Colonic mucosa (tissue), 4 donors: ENCODE data around the gene CYB5D1. TPM values are rescaled to one million over a fixed set of nuclear protein-coding genes. Genes with fewer than 3 reads are reported as not detected.

Source experiments
- DNase-seq: peaks from one replicate; pipeline ENCODE4 v3.0.0-alpha.2; 2020
- H3K27ac ChIP-seq: fragments of 200-600 bp; one replicate; pipeline ENCODE4 v1.8.0; 2021
- H3K27me3 ChIP-seq: fragments of 200-600 bp; one replicate; pipeline ENCODE4 v1.8.0; 2021
- H3K36me3 ChIP-seq: fragments of 200-600 bp; one replicate; pipeline ENCODE4 v1.8.0; 2021
- H3K4me1 ChIP-seq: fragments of 200-600 bp; one replicate; pipeline ENCODE4 v1.8.0; 2021; ENCODE audit warnings: mild to moderate bottlenecking
- H3K4me3 ChIP-seq: fragments of 200-600 bp; one replicate; pipeline ENCODE4 v1.8.0; 2021
- H3K9ac ChIP-seq, 2 donors: one replicate each; pipeline ENCODE4 v1.7.0; 2013; ENCODE audit warnings: control low read depth in 2 of 2, low read depth in 2 of 2, low read length in 2 of 2
- H3K9me3 ChIP-seq: fragments of 200-600 bp; one replicate; pipeline ENCODE4 v1.8.0; 2021
- intact Hi-C: fragments of 100-400 bp; cut with DNase I; formaldehyde crosslinking; loops from one replicate; pipeline ENCODE4 v1.14.1; 2022
- total RNA-seq, 2 donors: library from RNA; stranded (reverse); fragmentation: NEBNext Ultra II Directional in 1 of 2; extraction: Animal tissue kit (Norgen Biotek cat#: 25700) in 1 of 2; gene quantifications; one replicate each; pipeline ENCODE4 v1.2.1, GENCODE V29; 2021
- TF ChIP-seq, protein P1 (sequence below): fragments of 200-600 bp; IDR thresholded peaks from one replicate; pipeline ENCODE4 v1.8.0; 2022; ENCODE audit warnings: antibody characterized with exemption, mild to moderate bottlenecking
- donor health status: healthy.
- donor health status: DM: no; HTN: no; CAD: no.
- donor health status: DM: no; HTN: no; CAD: no.

The CYB5D1 gene
- total RNA-seq, 2 donors from 2014 or later, result 9.4 to 18.2 TPM

DNA sequence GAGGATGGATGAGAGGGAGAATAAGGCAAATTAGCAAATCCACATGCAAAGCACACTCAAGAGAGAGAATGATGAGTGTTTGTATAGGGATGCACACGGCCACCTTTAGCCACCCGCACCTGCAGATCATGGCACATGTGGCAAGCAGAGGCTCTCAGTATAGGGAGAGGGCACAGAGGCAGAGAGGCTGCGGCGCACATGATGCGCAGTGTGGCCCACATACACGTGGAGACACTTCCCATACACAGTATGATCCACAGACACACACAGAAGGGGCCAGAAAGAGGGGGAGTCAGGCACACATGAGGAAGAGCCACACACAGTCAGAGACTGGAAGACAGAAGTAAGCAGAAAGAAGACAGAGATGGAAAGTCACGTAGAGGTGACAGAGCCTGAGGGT is 24.3 kb downstream of the CYB5D1 start:
- Histone ChIP-seq H3K4me3 (no peak overlapping the region), H3K27me3 (no peaks in the 10 kb centered on the region), H3K4me1 (peaks cover 10% of the 10 kb centered on the region), H3K36me3 (no peaks in the 10 kb centered on the region), H3K27ac (no peak overlapping the region), H3K9ac (peak overlapping the region in 1 of 2 donors; percentile 39), H3K9me3 (no peaks in the 10 kb centered on the region)
- TF ChIP-seq, protein P1, sequence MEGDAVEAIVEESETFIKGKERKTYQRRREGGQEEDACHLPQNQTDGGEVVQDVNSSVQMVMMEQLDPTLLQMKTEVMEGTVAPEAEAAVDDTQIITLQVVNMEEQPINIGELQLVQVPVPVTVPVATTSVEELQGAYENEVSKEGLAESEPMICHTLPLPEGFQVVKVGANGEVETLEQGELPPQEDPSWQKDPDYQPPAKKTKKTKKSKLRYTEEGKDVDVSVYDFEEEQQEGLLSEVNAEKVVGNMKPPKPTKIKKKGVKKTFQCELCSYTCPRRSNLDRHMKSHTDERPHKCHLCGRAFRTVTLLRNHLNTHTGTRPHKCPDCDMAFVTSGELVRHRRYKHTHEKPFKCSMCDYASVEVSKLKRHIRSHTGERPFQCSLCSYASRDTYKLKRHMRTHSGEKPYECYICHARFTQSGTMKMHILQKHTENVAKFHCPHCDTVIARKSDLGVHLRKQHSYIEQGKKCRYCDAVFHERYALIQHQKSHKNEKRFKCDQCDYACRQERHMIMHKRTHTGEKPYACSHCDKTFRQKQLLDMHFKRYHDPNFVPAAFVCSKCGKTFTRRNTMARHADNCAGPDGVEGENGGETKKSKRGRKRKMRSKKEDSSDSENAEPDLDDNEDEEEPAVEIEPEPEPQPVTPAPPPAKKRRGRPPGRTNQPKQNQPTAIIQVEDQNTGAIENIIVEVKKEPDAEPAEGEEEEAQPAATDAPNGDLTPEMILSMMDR, result no peak
- intact Hi-C loops, result no loop called here
- no peak for DNase-seq

DNA sequence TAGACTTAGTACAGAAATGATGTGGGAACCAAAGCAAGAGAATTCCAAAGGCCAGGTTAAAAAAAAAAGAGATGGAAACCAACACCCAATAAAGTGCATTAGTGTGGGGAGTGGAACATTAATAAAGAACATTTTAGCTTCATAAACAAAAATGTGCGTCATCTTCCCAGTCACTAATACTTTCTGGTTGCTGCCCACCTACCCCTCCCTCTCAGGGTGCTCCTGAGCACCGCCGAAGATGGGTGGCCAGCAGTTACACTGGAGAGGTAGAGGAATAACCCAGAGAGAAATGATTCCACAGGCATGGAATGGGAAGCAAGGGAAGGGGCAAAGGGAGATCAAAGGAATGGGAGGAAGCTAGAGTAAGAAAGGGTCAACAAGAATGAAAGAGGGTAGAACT is 24.8 kb downstream of the CYB5D1 start:
- TF ChIP-seq, protein P1, result no peak
- Histone ChIP-seq H3K4me1 (peaks cover 11% of the 10 kb centered on the region), H3K27ac (no peak overlapping the region), H3K9ac (no peak overlapping the region), H3K36me3 (no peaks in the 10 kb centered on the region), H3K4me3 (no peak overlapping the region), H3K9me3 (no peaks in the 10 kb centered on the region), H3K27me3 (no peaks in the 10 kb centered on the region)
- intact Hi-C loops, result no loop called here
- DNase-seq, result no peak

DNA sequence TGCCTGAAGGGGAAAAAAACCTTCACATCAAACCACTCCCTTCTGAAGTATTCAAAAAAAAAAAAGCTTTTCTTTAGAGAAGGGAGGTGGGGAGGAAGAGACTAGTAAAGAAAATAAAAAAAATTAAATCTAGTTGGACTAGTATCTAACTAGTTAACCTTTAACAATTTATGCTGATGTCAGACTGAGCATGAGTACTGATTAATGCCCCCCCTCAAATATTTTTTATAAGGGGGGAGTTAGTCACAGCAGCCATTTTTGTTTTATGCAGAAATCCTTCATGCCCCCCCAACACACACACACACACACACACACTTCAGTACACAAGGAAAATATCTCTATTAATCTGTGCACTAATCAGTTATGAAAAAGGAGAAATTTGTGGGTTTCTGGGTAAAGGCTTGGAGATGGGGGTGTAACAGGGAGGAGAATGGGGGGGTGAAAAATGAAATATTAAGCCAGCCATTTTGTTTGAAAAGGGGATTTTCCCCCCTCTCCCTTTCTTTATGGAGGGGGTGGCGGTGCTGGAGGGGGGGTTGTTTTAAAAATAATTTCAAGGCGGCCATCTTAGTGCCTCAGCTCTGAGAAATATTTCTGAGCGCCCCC is 26.1 kb downstream of the CYB5D1 start:
- Histone ChIP-seq H3K36me3 (no peaks in the 10 kb centered on the region), H3K4me1 (peaks cover 12% of the 10 kb centered on the region), H3K27me3 (no peaks in the 10 kb centered on the region), H3K9ac (peak overlapping the region in 1 of 2 donors; percentile 66), H3K4me3 (peak overlapping the region; percentile 15), H3K9me3 (no peaks in the 10 kb centered on the region), H3K27ac (no peak overlapping the region)
- TF ChIP-seq, protein P1, result no peak
- intact Hi-C loops, result no loop called here
- DNase-seq, result no peak

DNA sequence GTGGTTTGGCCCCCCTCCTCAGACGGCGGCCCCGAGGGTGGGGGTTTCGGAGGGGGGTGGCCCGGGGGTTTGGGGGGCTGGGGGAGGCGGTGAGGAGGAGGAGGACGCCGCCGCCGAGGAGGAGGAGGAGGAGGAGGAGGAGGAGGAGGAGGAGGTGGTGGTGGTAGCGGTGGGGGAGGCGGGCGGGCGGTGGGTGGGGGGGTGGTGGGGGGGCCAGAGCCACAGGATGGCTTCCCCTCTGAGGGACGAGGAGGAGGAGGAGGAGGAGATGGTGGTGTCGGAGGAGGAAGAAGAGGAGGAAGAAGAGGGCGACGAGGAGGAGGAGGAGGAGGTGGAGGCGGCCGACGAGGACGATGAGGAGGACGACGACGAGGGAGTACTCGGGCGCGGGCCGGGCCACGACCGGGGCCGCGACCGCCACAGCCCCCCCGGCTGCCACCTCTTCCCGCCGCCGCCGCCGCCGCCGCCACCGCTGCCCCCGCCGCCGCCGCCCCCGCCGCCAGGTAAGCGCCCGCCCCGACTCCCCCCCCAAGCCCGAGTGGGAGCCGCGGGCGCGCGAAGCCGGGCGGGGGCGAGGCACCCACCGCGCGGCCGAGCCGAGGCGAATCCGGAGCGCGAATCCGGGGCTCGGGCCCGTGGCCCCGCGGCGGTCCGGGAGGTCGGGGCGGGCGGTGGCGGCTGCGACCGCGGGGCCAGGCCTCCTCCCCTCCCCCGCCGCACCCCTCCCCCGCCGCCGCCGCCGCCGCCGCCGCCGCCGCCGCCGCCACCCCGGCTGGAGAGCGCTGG is 27.0 kb downstream of the CYB5D1 start:
- intact Hi-C loops, result no loop called here
- H3K4me1 ChIP-seq, result peaks cover 21% of the 10 kb centered on the region
- peak overlapping the region in 1 of 2 donors; percentile 74 for H3K9ac ChIP-seq
- peak overlapping the region; percentile 86 for H3K4me3 ChIP-seq
- H3K9me3 ChIP-seq, result no peaks in the 10 kb centered on the region
- H3K36me3 ChIP-seq, result no peaks in the 10 kb centered on the region
- no peaks in the 10 kb centered on the region for H3K27me3 ChIP-seq
- H3K27ac ChIP-seq, result peak overlapping the region; percentile 99
- TF ChIP-seq, protein P1, result no peak
- DNase-seq, result no peak

DNA sequence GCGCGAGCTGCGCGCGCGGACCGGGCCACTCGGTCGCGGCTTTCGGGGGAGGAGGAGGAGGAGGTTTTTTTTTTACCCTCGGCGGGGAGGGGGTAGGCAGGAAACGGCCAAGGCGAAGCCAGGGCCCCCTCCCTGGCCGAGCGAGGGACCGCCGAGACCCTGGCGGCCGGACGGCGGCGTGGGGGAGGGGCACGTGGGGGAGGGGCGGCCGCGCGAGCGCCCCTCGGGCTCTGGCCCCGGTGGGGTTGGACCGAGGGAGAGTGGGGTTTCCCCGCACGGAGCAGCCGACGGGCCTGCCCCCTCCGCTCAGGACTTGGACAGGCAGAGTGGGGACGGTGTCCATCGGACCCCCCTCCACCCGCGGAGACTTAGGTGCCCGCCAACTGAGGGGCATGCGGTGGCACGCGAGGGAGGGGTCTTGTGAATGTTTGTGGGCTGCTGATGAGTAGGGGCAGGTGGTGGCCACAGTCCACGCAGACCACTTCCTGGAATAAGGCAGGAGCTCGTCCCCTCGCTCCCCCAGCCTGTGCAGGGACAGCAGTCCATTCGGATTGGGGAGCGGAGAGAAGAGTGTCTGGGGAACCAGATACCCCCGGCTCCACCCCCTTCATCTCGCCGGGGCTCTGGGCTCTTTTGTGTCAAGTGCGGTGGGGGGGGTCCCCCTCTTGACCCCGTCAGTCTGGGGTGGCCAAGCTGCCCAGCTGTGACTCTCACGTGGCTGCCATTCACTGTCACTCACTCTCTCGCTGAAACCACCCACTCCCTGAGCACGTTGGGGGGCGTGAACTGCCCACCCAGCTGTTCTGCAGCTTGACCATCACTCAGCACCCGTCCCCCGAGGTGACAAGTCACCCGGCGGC is 27.8 kb downstream of the CYB5D1 start:
- intact Hi-C loops, result no loop called here
- TF ChIP-seq, protein P1, result no peak
- no peaks in the 10 kb centered on the region for H3K27me3 ChIP-seq

More for the DNA sequence above, 27.8 kb downstream of the CYB5D1 start:
- DNase-seq, result peak; percentile 67
- H3K27ac ChIP-seq, result peak overlapping the region; percentile 99
- H3K9me3 ChIP-seq, result no peaks in the 10 kb centered on the region
- H3K36me3 ChIP-seq, result no peaks in the 10 kb centered on the region
- H3K4me3 ChIP-seq, result peak overlapping the region; percentile 86
- H3K4me1 ChIP-seq, result peaks cover 23% of the 10 kb centered on the region
- peak overlapping the region; percentile 74 to 97 for H3K9ac ChIP-seq
